AG09309 (cell line): Measurements from ENCODE around the gene PTPN11.
"Not testable (repeated sequence)": the region's sequence is repeated elsewhere in the genome, so short reads cannot be mapped to it uniquely, and the experiment has no call there.

Experiments
- DNase-seq: peaks from one replicate; pipeline ENCODE4 v3.0.0-alpha.2; 2010; ENCODE audit warnings: low read depth
- H3K4me3 ChIP-seq: 2 replicates; pipeline ENCODE4 v1.5.1; 2011; ENCODE audit warnings: mild to moderate bottlenecking, low read depth, low read length, moderate library complexity; ENCODE audit not compliant: control insufficient read depth
- CTCF ChIP-seq: IDR thresholded peaks from 2 replicates; pipeline ENCODE4 v1.5.1; 2011; ENCODE audit warnings: mild to moderate bottlenecking, low read depth, low read length, inconsistent platforms; ENCODE audit not compliant: insufficient read depth, control insufficient read depth; ENCODE audit errors: missing control alignments

PTPN11 gene

GRCh38 chr12:112450725-112451124 lies 32.0 kb downstream of the PTPN11 start:
- DNase-seq = no peak
- H3K4me3 ChIP-seq = no peak overlapping the region
- TF ChIP-seq CTCF = no peak

GRCh38 chr12:112456029-112456428 lies 37.3 kb downstream of the PTPN11 start:
- DNase-seq = no peak
- TF ChIP-seq CTCF = no peak
- H3K4me3 ChIP-seq = no peak overlapping the region

GRCh38 chr12:112457142-112457541 lies 38.4 kb downstream of the PTPN11 start:
- DNase-seq = not testable (repeated sequence)

GRCh38 chr12:112458330-112458729 lies 39.6 kb downstream of the PTPN11 start:
- TF ChIP-seq CTCF = no peak
- no peak for DNase-seq
- H3K4me3 ChIP-seq = no peak overlapping the region

More at GRCh38 chr12:112457142-112457541, 38.4 kb downstream of the PTPN11 start:
- H3K4me3 ChIP-seq = not testable (repeated sequence)

GRCh38 chr12:112458751-112459150 lies 40.0 kb downstream of the PTPN11 start:
- no peak for DNase-seq
- TF ChIP-seq CTCF = no peak
- no peak overlapping the region for H3K4me3 ChIP-seq

- TF ChIP-seq CTCF = no peak
- no peak overlapping the region for H3K4me3 ChIP-seq
- no peak for DNase-seq
Observed at GRCh38 chr12:112463478-112463877, 44.7 kb downstream of the PTPN11 start.

- DNase-seq = no peak
- TF ChIP-seq CTCF = no peak
- H3K4me3 ChIP-seq = no peak overlapping the region
Observed at GRCh38 chr12:112464605-112465004, 45.9 kb downstream of the PTPN11 start.
